Kidney (tissue), 14 donors: ENCODE data around the gene BCAS4. TPM values are rescaled to one million over a fixed set of nuclear protein-coding genes. Genes with fewer than 3 reads are reported as not detected.

Experiments
- DNase-seq, 5 donors: peaks; one replicate each; pipeline ENCODE4 v3.0.0-alpha.2; 2013 to 2020
- FAIRE-seq: peaks from 2 replicates; lab custom pipeline; 2012; peaks lifted over from hg19 to GRCh38; lab: Jason Lieb, UNC
- H3K27ac ChIP-seq, 2 donors: one replicate each; pipeline ENCODE4 v1.7.0; 2013; ENCODE audit warnings: low read depth in 2 of 2, low read length in 2 of 2, inconsistent platforms in 1 of 2
- H3K27me3 ChIP-seq: one replicate; pipeline ENCODE4 v1.7.1; 2013; ENCODE audit warnings: low read length, inconsistent platforms; ENCODE audit not compliant: control insufficient read depth, insufficient read depth
- H3K36me3 ChIP-seq, 3 donors: one replicate each; pipeline versions ENCODE4 v1.7.0 to v1.7.1; 2013; ENCODE audit warnings: low read length in 3 of 3, control low read depth in 1 of 3, inconsistent platforms in 1 of 3; ENCODE audit not compliant: insufficient read depth in 3 of 3, control insufficient read depth in 2 of 3
- H3K4me1 ChIP-seq, 3 donors: one replicate each; pipeline versions ENCODE4 v1.7.0 to v1.7.1; 2013; ENCODE audit warnings: low read length in 3 of 3, inconsistent platforms in 1 of 3, low read depth in 1 of 3; ENCODE audit not compliant: control insufficient read depth in 2 of 3, insufficient read depth in 2 of 3
- H3K4me3 ChIP-seq, 3 donors: one replicate each; pipeline versions ENCODE4 v1.7.0 to v1.8.1; 2013; ENCODE audit warnings: low read length in 3 of 3, control low read depth in 1 of 3, inconsistent platforms in 1 of 3
- H3K9ac ChIP-seq, 3 donors: one replicate each; pipeline versions ENCODE4 v1.7.0 to v1.7.1; 2013; ENCODE audit warnings: low read length in 3 of 3, control low read depth in 1 of 3, inconsistent platforms in 1 of 3
- H3K9me3 ChIP-seq, 3 donors: one replicate each; pipeline versions ENCODE4 v1.7.0 to v1.7.1; 2013; ENCODE audit warnings: low read length in 3 of 3, control low read depth in 1 of 3, inconsistent platforms in 1 of 3; ENCODE audit not compliant: control insufficient read depth in 2 of 3, insufficient read depth in 1 of 3
- intact Hi-C: fragments of 100-400 bp; cut with DNase I; formaldehyde crosslinking; loops from one replicate; pipeline ENCODE4 v1.11.1; 2022
- polyA plus RNA-seq: library from polyadenylated mRNA; stranded (reverse); fragments of 350-450 nt; fragmentation: Illumina TruSeq; extraction: RNeasy Lipid Tissue Mini Kit (QIAGEN cat#74804); gene quantifications from one replicate; pipeline ENCODE4 v1.2.3, GENCODE V29; 2014; ENCODE audit warnings: low read depth, low replicate concordance; ENCODE audit not compliant: insufficient read depth
- total RNA-seq: library from RNA; stranded (reverse); fragmentation: NEBNext Ultra II Directional; extraction: Animal tissue kit (Norgen Biotek cat#: 25700); gene quantifications from one replicate; pipeline ENCODE4 v1.2.1, GENCODE V29; 2021
- TF ChIP-seq, protein P1 (sequence below): IDR thresholded peaks from 3 replicates; pipeline ENCODE4 v1.5.1; 2012; ENCODE audit warnings: mild to moderate bottlenecking, moderate library complexity, borderline replicate concordance; ENCODE audit not compliant: insufficient read depth; ENCODE audit errors: extremely low read depth
- donor health status: control.
- donor health status: control.
- donor health status: control.
- donor health status: control.
- donor health status: control.
- donor health status: DM: yes; HTN: yes; CAD: no.
- donor health status: Normal renal cell carcinoma (clear cell type).

Gene BCAS4
- total and polyA plus RNA-seq, 2 donors from 2014 or later = 10.6 to 17.1 TPM

DNA sequence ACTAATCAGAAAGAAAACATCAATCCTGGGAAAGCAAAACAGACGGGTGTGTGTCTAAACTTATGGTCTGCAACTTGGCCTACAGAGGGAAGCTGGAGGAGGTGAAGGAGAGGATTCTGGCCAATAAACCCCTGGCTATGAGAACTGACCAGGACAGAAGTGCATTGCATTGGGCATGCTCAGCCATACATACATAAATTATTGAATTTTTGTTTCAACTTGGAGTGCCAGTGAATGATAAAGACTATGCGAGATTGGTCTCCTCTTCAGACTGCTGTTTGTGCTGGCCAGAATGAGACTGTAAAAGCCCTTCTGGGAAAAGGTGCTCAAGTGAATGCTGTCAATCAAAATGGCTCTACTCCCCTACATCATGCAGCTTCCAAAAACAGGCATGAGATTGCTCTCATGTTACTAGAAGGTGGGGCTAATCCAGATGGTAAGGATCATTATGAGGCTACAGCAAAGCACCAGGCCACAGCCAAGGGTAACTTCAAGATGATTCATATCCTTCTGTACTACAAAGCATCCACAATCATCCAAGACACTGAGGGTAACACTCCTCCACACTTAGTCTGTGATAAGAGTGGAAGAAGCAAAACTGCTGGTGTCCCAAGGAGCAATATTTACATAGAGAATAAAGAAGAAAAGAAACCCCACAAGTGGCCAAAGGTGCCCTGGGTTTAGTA lies 119.0 kb downstream of the BCAS4 start:
- DNase-seq = peak in 2 of 5 donors; percentile 24 to 29
- TF ChIP-seq, protein P1, sequence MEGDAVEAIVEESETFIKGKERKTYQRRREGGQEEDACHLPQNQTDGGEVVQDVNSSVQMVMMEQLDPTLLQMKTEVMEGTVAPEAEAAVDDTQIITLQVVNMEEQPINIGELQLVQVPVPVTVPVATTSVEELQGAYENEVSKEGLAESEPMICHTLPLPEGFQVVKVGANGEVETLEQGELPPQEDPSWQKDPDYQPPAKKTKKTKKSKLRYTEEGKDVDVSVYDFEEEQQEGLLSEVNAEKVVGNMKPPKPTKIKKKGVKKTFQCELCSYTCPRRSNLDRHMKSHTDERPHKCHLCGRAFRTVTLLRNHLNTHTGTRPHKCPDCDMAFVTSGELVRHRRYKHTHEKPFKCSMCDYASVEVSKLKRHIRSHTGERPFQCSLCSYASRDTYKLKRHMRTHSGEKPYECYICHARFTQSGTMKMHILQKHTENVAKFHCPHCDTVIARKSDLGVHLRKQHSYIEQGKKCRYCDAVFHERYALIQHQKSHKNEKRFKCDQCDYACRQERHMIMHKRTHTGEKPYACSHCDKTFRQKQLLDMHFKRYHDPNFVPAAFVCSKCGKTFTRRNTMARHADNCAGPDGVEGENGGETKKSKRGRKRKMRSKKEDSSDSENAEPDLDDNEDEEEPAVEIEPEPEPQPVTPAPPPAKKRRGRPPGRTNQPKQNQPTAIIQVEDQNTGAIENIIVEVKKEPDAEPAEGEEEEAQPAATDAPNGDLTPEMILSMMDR = no peak
- no peak overlapping the region for H3K27ac ChIP-seq
- no peaks in the 10 kb centered on the region for H3K36me3 ChIP-seq
- H3K4me3 ChIP-seq = no peak overlapping the region
- intact Hi-C loops = no loop called here
- H3K27me3 ChIP-seq = no peaks in the 10 kb centered on the region
- FAIRE-seq = no peak
- no peak overlapping the region for H3K9ac ChIP-seq
- no peaks in the 10 kb centered on the region for H3K9me3 ChIP-seq
- H3K4me1 ChIP-seq = peaks cover 6 to 24% (median 18%) of the 10 kb centered on the region in 3 donors

DNA sequence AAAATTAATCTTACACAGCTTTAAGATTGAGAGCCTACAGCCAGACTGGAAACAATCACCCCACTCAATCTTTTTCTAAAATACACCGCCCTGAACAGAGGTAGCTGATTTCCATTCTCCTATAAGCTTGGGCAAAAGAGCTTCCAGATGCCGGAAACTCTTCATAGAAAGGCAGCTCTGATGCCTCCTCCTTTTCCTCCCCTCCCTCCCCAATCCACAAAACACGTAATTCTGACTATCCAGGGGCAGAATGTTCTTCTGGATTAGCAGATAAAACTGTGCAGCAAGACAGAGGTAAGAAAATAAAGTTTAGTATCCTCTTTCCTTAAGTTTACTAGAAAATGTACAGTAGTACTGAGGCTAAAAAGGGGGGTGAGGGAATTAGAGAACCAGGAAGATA lies 120.6 kb downstream of the BCAS4 start:
- no peak for DNase-seq
- H3K4me1 ChIP-seq = peaks cover 6 to 25% (median 22%) of the 10 kb centered on the region in 3 donors
- no peaks in the 10 kb centered on the region for H3K9me3 ChIP-seq
- no peak overlapping the region for H3K9ac ChIP-seq
- FAIRE-seq = no peak
- no peak overlapping the region for H3K27ac ChIP-seq
- TF ChIP-seq, protein P1 = no peak
- intact Hi-C loops = no loop called here
- no peaks in the 10 kb centered on the region for H3K36me3 ChIP-seq
- H3K4me3 ChIP-seq = no peak overlapping the region
- no peaks in the 10 kb centered on the region for H3K27me3 ChIP-seq

DNA sequence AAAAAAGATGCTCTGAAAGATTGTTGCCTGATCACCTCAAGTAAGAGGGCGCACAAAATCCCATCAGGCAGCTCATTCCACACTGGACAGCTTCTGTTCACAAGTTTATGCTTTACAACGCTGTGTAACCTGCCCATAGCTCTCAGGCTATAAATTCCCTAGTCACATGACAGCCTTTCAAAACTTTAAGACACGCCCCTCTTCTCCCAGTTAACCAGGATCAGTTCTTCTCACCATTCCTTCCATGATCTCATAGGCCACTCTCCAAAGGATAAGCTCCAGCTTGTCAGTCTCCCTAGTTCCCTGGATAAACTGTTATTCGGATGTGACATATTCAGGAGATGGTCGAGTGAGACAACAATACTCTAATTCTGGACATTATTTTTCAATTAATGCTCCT lies 121.4 kb downstream of the BCAS4 start:
- H3K27me3 ChIP-seq = no peaks in the 10 kb centered on the region
- peaks cover 6 to 25% (median 22%) of the 10 kb centered on the region in 3 donors for H3K4me1 ChIP-seq
- intact Hi-C loops = no loop called here
- DNase-seq = peak in 2 of 5 donors; percentile 56 to 75
- no peak for FAIRE-seq
- no peak overlapping the region for H3K27ac ChIP-seq
- H3K36me3 ChIP-seq = no peaks in the 10 kb centered on the region
- no peak overlapping the region for H3K4me3 ChIP-seq
- no peaks in the 10 kb centered on the region for H3K9me3 ChIP-seq
- TF ChIP-seq, protein P1 = no peak
- H3K9ac ChIP-seq = no peak overlapping the region
